B cell (primary cell): ENCODE measurements around the gene ADAMTS19. TPM values are rescaled to one million over a fixed set of nuclear protein-coding genes. Genes with fewer than 3 reads are reported as not detected.

Experiments used
- ATAC-seq: fragments of 200-7000 bp; cut with Tn5 transposase; one replicate; pipeline ENCODE4 v1.10.0; 2021; ENCODE audit warnings: low read depth, mild to moderate bottlenecking, moderate number of reproducible peaks, moderate library complexity
- CTCF ChIA-PET: fragments of 350-600 bp; sonication (Branson Sonifier 250); formaldehyde crosslinking; loops from one replicate; lab custom pipeline; 2021; ENCODE audit warnings: antibody characterized with exemption, inconsistent platforms; lab: Charles Lee
- POLR2A ChIA-PET: fragments of 350-600 bp; sonication (Branson Sonifier 250); formaldehyde crosslinking; loops from one replicate; lab custom pipeline; 2021; ENCODE audit warnings: antibody characterized with exemption; lab: Charles Lee
- DNase-seq: peaks from one replicate; pipeline ENCODE4 v3.0.0; 2013
- H2AFZ ChIP-seq: 2 replicates; pipeline ENCODE4 v1.6.1; 2012; ENCODE audit warnings: mild to moderate bottlenecking, low read depth, low read length; ENCODE audit not compliant: insufficient read depth, poor library complexity, severe bottlenecking
- H3K27ac ChIP-seq, 2 donors: 1 replicate in 1 of 2; 2 replicates in 1 of 2; pipeline ENCODE4 v1.5.1; 2012 to 2013; ENCODE audit warnings: low read length in 2 of 2, mild to moderate bottlenecking in 2 of 2, moderate library complexity in 1 of 2
- H3K27me3 ChIP-seq, 4 experiments: fragments of 200-600 bp in 1 of 4; sonication (generic) in 1 of 4; replicated peaks in 1 of 4; 1 replicate in 2 of 4; 2 replicates in 2 of 4; pipeline versions ENCODE4 v1.6.1 to v1.7.0; 2013 to 2016; ENCODE audit warnings: low read length in 3 of 4, mild to moderate bottlenecking in 2 of 4, mixed read lengths in 1 of 4, moderate library complexity in 1 of 4; ENCODE audit not compliant: insufficient read depth in 4 of 4, control insufficient read depth in 3 of 4; ENCODE audit errors: control extremely low read depth in 1 of 4
- H3K36me3 ChIP-seq, 2 experiments: replicated peaks in 1 of 2; 1 replicate in 1 of 2; 2 replicates in 1 of 2; pipeline versions ENCODE4 v1.6.1 to v1.7.1; 2013; ENCODE audit warnings: low read length in 1 of 2; ENCODE audit not compliant: insufficient read depth in 2 of 2, control insufficient read depth in 1 of 2; ENCODE audit errors: control extremely low read depth in 1 of 2, extremely low read depth in 1 of 2
- H3K4me1 ChIP-seq, 2 donors: fragments of 200-600 bp in 1 of 2; sonication (generic) in 1 of 2; 1 replicate in 1 of 2; 2 replicates in 1 of 2; pipeline versions ENCODE4 v1.5.1 to v1.6.1; 2013 to 2017; ENCODE audit warnings: low read length in 2 of 2; ENCODE audit not compliant: control insufficient read depth in 2 of 2, insufficient read depth in 2 of 2
- H3K4me2 ChIP-seq: replicated peaks from 2 replicates; pipeline ENCODE3; 2012; ENCODE audit warnings: mild to moderate bottlenecking, low read depth, low read length; ENCODE audit not compliant: poor library complexity, severe bottlenecking
- H3K4me3 ChIP-seq, 5 experiments: fragments of 200-600 bp in 1 of 5; sonication (generic) in 1 of 5; 1 replicate in 3 of 5; 2 replicates in 2 of 5; pipeline versions ENCODE4 v1.5.1 to v1.7.0; 2011 to 2016; ENCODE audit warnings: low read length in 4 of 5, mild to moderate bottlenecking in 4 of 5, low read depth in 2 of 5, control low read depth in 1 of 5, moderate library complexity in 1 of 5; ENCODE audit not compliant: insufficient read depth in 1 of 5; ENCODE audit errors: control extremely low read depth in 1 of 5, extremely low read depth in 1 of 5
- H3K79me2 ChIP-seq: fragments of 200-600 bp; sonication (generic); one replicate; pipeline ENCODE4 v1.6.0; 2016; ENCODE audit warnings: low read length; ENCODE audit not compliant: control insufficient read depth, insufficient read depth
- H3K9ac ChIP-seq: fragments of 200-600 bp; sonication (generic); 2 replicates; pipeline ENCODE4 v1.6.1; 2017; ENCODE audit warnings: mild to moderate bottlenecking, low read length, moderate library complexity
- H3K9me3 ChIP-seq, 3 donors: one replicate each; pipeline versions ENCODE4 v1.6.1 to v1.7.1; 2013; ENCODE audit warnings: low read length in 2 of 3; ENCODE audit not compliant: control insufficient read depth in 2 of 3, insufficient read depth in 1 of 3; ENCODE audit errors: control extremely low read depth in 1 of 3
- H4K20me1 ChIP-seq: 2 replicates; pipeline ENCODE4 v1.6.0; 2012; ENCODE audit warnings: mild to moderate bottlenecking, low read length; ENCODE audit not compliant: insufficient read depth, control insufficient read depth, poor library complexity, severe bottlenecking
- H3K27ac Mint-ChIP-seq: one replicate; pipeline ENCODE4 v1.8.0; 2021; ENCODE audit warnings: mixed read lengths
- H3K27me3 Mint-ChIP-seq: one replicate; pipeline ENCODE4 v1.8.0; 2021; ENCODE audit warnings: mixed read lengths
- H3K4me1 Mint-ChIP-seq: one replicate; pipeline ENCODE4 v1.8.0; 2021; ENCODE audit warnings: mixed read lengths
- H3K4me3 Mint-ChIP-seq: one replicate; pipeline ENCODE4 v1.8.0; 2021; ENCODE audit warnings: mixed read lengths
- H3K9me3 Mint-ChIP-seq: one replicate; pipeline ENCODE4 v1.8.0; 2022; ENCODE audit warnings: mixed read lengths; ENCODE audit not compliant: insufficient read depth
- EZH2 ChIP-seq: IDR thresholded peaks from 2 replicates; pipeline ENCODE4 v1.6.1; 2012; ENCODE audit warnings: borderline replicate concordance, low read depth, mild to moderate bottlenecking, moderate library complexity, low read length; ENCODE audit not compliant: insufficient read depth, poor library complexity, severe bottlenecking
- WGBS: methylation state at CpG from one replicate; pipeline ENCODE4 v1.1.5; 2013; ENCODE audit warnings: missing lambda C conversion rate; ENCODE audit not compliant: insufficient coverage; 5-methylcytosine and 5-hydroxymethylcytosine counted together
- intact Hi-C: fragments of 100-400 bp; cut with micrococcal nuclease; formaldehyde crosslinking; loops from one replicate; pipeline ENCODE4 v1.10.0; 2022
- polyA plus RNA-seq: library from polyadenylated mRNA; depleted of rRNA; stranded (reverse); fragments of >200 nt; gene quantifications from 2 replicates; pipeline ENCODE4 v1.2.3, GENCODE V29; 2012
- total RNA-seq, 2 donors: library from RNA; stranded (reverse); fragments of 120-200 nt in 1 of 2; gene quantifications; 1 replicate in 1 of 2; 2 replicates in 1 of 2; pipeline versions ENCODE4 v1.2.3 to v1.2.4, GENCODE V29; 2013 to 2022
- TF ChIP-seq, protein P1 (sequence below): fragments of 200-600 bp; IDR thresholded peaks from one replicate; pipeline ENCODE4 v1.8.0; 2022; ENCODE audit warnings: antibody characterized with exemption, mild to moderate bottlenecking

Gene ADAMTS19
- total and polyA plus RNA-seq, 2 donors (not counting 1 experiment from before 2014, with no cell fraction given) = not detected

DNA sequence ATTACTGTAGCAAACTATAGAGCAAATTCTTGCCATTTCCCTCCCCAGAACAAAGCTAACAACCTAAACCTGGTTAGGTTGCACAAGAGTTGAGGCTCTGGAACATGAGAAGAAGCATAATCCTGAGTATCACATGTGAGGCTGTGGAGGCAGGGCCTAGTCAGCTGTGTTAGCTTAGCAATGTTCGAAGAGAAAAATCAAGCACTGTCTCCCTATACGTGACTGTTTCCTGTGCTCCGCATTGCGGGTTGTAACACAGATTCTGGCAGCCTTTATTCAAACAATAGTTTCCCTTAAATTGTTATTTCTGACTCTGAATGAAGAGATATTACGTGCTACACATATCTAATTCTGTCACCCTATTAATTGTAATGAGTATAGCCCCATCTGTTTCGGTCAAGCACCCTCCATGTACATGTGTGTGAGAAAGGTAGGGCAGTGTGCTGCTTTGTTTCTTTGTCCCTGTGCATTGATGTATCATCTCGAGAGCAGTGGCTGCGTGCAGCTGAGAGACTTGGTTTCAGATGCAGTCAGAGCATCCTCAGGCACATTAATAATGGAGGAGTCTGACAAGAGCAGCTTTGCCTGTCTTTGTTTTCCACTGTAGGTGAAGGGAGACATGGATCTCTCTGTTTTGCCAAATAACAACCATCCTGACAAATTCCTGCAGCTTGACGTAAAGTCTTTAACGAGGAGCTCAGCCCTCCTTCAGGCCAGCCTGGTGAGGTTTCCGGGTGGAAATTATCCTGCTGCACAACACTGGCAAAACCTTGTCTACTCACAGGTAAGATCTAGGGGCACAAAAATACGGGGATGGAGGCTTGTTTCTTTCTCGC is 287.7 kb downstream of the ADAMTS19 start, which contains the start of gene MINAR2:
Gene MINAR2, plus strand, starts transcription at position 523 of the 836 bp plus-strand sequence. Its CDS starts 97 bp downstream, at position 620.
- H3K4me3 ChIP-seq = no peak within 1 kb of the TSS
- no peak for DNase-seq
- no peaks in the 10 kb centered on the region for H3K4me1 ChIP-seq
- no peaks in the 10 kb centered on the region for H4K20me1 ChIP-seq
- no peak within 1 kb of the TSS for H2AFZ ChIP-seq
- H3K27ac ChIP-seq = no peak within 1 kb of the TSS
- no peak for ATAC-seq
- Mint-ChIP-seq H3K27ac (no peak within 1 kb of the TSS), H3K4me1 (no peaks in the 10 kb centered on the region), H3K9me3 (no peaks in the 10 kb centered on the region), H3K4me3 (no peak within 1 kb of the TSS), H3K27me3 (no peaks in the 10 kb centered on the region)
- 86% methylated on average over 10 of the region's 13 CpGs for WGBS
- CTCF ChIA-PET = interaction anchor here (1.2 kb wide), 2 partner anchors 20 to 22 kb away, joined by 3 read pairs; no protein-coding TSS in a partner anchor
- POLR2A ChIA-PET = no interaction called here
- H3K79me2 ChIP-seq = no peaks in the 10 kb centered on the region
- no peak within 1 kb of the TSS for H3K9ac ChIP-seq
- TF ChIP-seq EZH2 = no peak
- TF ChIP-seq, protein P1, sequence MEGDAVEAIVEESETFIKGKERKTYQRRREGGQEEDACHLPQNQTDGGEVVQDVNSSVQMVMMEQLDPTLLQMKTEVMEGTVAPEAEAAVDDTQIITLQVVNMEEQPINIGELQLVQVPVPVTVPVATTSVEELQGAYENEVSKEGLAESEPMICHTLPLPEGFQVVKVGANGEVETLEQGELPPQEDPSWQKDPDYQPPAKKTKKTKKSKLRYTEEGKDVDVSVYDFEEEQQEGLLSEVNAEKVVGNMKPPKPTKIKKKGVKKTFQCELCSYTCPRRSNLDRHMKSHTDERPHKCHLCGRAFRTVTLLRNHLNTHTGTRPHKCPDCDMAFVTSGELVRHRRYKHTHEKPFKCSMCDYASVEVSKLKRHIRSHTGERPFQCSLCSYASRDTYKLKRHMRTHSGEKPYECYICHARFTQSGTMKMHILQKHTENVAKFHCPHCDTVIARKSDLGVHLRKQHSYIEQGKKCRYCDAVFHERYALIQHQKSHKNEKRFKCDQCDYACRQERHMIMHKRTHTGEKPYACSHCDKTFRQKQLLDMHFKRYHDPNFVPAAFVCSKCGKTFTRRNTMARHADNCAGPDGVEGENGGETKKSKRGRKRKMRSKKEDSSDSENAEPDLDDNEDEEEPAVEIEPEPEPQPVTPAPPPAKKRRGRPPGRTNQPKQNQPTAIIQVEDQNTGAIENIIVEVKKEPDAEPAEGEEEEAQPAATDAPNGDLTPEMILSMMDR = no peak
- no peaks in the 10 kb centered on the region for H3K27me3 ChIP-seq
- H3K36me3 ChIP-seq = no peaks in the 10 kb centered on the region
- H3K4me2 ChIP-seq = no peak within 1 kb of the TSS
- intact Hi-C loops = no loop called here
- no peaks in the 10 kb centered on the region for H3K9me3 ChIP-seq
